GM19239 (cell line): ENCODE data around the gene STARD10.
A peak's percentile ranks its signal among the peaks of the same experiment; 100 is the strongest.

ENCODE experiments used
- DNase-seq: peaks from one replicate; pipeline ENCODE4 v3.0.0; 2011; ENCODE audit warnings: low spot score; ENCODE audit not compliant: insufficient read length
- FAIRE-seq: peaks from 2 replicates; lab custom pipeline; 2011; peaks lifted over from hg19 to GRCh38; lab: Jason Lieb, UNC

STARD10 gene

DNA sequence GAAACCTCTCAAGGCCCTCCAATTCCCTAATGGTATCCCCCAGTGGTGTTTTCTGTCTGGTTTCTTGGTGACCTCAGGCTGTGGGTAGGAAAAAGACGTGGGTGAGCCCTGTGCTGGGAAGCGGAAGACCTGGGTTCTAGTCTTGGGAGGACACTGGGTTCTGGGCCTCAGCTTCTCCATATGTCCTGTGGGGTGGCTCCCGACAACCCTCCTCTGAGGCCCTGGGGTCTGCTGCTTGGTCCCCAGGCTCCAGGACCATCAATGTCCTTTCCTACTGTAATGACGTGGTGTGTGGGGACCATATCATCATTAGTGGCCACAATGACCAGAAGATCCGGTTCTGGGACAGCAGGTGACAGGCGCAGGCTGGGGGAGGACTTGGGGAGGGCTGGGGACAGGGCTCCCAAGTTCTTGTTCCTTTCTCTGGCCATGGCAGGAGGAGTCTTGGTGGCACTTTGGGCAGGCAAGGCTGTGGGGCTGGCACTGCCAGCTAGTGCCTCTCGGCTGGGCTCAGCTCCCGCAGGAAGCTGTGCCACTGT, 33.2 kb upstream of the STARD10 start:
- FAIRE-seq (no peak), DNase-seq (no peak)

DNA sequence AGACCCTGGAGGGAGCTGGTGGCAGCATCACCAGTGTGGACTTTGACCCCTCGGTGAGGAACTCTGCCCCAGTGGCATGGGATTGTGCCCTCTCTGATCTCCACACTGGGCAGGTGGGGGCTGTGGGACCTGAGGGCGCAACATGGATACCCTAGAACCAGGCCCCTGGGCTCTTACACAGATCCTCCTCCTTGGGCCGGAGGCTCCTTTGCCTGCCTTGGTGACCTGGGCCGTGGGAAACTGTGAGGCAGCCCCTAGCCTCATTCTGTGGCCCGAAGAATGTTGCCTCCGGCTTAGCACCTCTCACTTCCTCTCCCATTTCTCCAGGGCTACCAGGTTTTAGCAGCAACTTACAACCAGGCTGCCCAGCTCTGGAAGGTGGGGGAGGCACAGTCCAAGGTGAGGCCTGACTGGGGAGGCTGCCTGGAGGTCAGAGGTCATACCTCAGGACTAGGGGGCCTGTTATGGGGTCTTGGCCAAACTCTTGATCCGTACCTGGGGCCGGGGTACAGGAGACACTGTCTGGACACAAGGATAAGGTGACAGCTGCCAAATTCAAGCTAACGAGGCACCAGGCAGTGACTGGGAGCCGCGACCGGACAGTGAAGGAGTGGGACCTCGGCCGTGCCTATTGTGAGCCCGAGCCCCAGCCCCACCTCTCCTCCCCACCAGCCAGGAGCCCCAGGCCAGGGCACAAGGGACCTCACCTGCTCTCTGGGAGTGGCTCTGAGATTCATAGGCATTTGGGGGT, 32.5 kb upstream of the STARD10 start:
- DNase-seq (no peak), FAIRE-seq (no peak)

DNA sequence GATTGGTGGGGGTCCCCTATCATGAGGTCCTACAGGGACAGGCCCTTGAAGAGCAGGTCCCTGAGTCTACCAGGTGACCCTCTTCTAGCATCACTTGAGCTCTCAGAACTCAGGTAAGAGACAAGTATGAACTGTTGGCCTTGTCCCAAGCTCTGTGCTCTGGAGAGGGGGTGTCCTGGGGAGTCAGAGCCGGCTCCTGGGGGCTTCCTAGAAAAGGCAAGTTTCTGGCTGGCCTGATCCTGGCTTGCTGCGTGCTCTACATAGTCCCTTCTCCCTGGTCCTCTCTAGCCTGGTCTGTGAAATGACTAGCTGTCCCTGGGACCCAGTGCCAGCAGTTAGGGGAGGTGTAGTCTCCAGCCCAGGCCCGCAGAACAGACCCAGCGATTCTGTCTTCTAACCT, 31.8 kb upstream of the STARD10 start:
- FAIRE-seq (no peak), DNase-seq (no peak)

DNA sequence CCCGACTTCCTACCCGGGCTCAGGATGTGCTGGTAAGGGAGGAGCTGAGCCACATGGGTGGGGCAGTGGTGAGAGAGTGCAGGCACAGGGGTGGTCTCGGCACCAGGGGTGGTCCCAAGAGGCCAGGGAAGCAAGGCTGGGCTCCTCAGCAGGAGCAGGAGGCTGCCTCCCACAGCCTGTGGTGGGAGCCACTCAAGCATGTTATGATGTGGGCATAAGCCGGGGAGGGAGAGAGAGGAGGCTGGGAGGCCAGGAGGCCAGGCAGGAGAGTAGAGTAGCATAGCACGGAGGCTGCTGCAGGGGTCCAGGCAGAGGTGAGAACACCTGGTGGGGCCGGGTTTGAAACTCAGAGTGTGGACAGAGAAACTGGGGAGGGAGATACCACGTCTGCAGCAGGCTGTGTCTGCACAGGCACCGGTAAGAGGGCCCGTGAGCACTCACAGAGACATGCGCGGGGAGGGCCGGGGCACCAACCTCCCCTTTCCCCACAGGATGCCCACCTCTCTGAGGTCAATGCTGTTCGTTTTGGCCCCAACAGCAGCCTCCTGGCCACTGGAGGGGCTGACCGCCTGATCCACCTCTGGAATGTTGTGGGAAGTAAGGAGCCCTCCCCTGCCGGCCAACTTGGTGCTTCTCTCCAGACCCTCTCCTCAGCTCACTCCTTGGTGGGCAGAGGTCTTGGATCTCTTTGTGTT, 31.1 kb upstream of the STARD10 start:
- DNase-seq (no peak), FAIRE-seq (no peak)

GRCh38 chr11:72824020-72824419, 30.2 kb upstream of the STARD10 start:
- DNase-seq (no peak), FAIRE-seq (no peak)

- no peak for DNase-seq
- no peak for FAIRE-seq
Observed at GRCh38 chr11:72823105-72823804, 29.4 kb upstream of the STARD10 start.

DNA sequence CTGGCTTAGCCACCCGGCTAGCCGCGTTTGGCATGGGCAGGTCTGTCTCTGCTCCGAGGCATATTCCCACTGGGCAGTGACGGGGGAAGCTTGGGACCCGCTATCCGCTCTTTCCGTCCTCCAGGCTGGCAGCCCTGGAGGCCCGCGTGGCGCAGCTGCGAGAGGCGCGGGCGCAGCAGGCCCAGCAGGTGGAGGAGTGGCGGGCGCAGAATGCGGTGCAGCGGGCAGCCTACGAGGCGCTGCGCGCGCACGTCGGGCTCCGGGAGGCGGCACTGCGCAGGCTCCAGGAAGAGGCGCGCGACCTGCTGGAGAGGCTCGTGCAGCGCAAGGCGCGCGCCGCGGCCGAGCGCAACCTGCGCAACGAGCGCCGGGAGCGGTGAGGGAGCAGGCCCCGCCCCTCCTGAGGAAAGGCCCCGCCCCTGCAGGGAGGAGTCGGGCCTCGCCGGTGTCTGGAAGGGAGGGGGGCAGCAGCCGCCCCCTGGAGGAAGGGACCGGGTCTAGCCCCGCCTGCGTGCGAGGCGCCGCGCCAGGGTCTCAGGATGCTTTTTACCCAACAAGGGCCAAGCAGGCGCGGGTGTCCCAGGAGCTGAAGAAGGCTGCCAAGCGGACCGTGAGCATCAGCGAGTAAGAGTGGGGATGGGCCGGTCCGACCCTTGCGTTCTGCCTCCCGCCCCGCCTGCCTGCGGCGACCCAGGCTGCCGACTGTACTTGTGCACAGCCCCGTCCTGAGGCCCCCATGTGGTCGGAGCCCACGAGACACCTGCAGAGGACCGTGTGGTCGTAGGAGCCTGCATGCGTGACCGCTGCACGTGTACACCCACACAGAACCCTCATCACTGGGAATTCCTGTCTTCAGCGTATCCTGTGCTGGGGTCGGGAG, 28.3 kb upstream of the STARD10 start:
- FAIRE-seq, result no peak
- DNase-seq, result no peak

- DNase-seq (no peak), FAIRE-seq (no peak)
Observed at GRCh38 chr11:72821221-72821919, 27.5 kb upstream of the STARD10 start.

GRCh38 chr11:72820439-72821139, 26.7 kb upstream of the STARD10 start:
- no peak for FAIRE-seq
- no peak for DNase-seq

DNA sequence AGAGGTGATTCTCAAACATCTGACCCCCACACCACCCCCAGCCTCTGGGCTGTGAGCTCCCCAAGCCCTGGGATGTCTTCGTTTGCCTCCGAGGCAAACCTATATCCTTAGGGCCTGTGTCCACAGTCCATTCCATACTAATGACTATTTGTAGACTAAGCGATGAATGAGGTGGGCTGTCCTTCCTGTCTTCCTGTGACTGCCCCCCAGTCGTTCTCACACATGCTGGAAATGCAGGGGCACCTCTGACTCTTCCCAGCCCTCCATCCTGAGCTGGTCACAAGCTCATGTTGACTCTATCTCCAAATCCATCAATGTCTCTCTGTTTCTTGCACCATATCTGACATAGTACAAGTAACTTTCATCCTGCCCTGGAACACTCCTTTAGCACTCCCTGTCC, 25.1 kb upstream of the STARD10 start:
- FAIRE-seq (no peak), DNase-seq (no peak)

- no peak for DNase-seq
- no peak for FAIRE-seq
Observed at GRCh38 chr11:72817966-72818365, 24.1 kb upstream of the STARD10 start.

GRCh38 chr11:72816404-72816990, 22.6 kb upstream of the STARD10 start:
- DNase-seq (no peak), FAIRE-seq (no peak)

- no peak for DNase-seq
Observed at GRCh38 chr11:72815110-72815618, 21.3 kb upstream of the STARD10 start.

GRCh38 chr11:72814286-72815109, 20.7 kb upstream of the STARD10 start, which contains the start of gene ATG16L2:
Gene ATG16L2, plus strand, starts transcription at chr11:72814411. Its CDS starts 35 bp downstream, at chr11:72814446.
- peak; percentile 67 for FAIRE-seq

More at GRCh38 chr11:72815110-72815618, 21.3 kb upstream of the STARD10 start:
- peak; percentile 86 for FAIRE-seq

DNA sequence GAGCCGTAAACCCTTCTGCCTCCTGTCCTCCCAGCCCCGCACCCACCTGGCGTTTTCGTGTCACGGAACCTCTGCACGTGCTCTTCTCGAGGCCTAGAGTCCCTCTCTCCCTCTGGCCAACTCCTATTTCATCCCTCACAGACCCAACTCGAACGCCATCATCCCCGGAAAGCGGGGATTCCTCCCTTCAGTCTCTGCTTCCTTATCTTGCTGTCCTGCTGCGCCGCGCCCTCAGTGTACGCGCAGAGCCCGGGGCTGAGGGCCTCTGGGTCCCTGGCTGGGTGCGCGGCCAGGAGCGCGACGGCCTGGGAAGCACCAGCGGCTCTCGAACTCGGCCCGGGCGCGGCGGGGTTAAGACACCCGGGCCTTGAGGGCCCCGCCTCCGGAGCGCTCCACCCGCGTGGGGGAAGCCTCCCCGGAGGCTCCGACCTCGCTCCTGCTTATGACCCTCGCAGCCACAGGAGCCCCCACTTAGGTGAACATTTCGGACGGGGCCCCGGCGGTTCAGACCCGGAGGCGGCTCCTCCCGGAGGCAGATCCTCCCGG, 20.0 kb upstream of the STARD10 start:
- peak; percentile 23 for FAIRE-seq
- DNase-seq, result no peak

More at GRCh38 chr11:72814286-72815109, 20.7 kb upstream of the STARD10 start, which contains the start of gene ATG16L2:
- DNase-seq, result peak; percentile 86

DNA sequence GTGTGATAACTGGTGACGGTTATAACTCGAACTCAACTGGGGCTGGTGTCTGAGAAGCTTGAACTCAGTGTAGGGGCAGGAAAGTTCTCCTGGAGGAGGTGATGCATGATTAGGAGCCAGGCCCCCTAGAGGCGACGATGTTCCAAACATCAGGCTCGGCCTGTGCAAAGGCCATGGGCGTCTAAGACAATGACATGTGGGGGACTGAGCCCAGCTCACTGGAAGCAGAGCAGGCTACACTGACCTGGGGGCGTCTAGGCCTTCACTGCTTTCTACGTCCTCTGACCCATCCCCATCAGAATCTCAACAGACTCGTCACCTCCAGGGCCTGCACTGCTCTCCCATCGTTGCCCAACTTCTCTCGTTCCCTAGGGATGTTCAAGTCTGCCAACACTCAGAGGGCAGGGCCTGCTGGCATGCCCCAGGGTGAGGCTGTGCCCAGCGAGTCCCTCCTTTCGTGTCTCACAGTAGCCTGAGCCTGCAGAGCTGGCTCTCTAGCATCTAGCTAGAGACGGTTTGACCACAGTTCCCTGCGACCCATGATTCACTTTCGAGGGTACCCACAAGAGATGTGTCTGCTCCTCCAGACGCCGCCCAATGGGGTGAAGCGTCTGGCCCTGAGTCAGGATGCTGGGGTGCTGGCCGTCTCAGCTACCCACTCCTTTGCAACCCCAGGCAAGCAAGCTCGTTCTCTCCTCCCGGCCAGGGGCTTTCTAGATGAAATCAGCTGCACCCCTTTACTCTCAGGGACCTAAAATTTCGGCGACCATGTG, 19.3 kb upstream of the STARD10 start:
- no peak for DNase-seq
- FAIRE-seq, result peak; percentile 82
